GM19452 (cell line): ENCODE data around the gene INPP4B.
"Not testable (repeated sequence)": the region's sequence is repeated elsewhere in the genome, so short reads cannot be mapped to it uniquely, and the experiment has no call there.

Experiments
- ATAC-seq: cut with Tn5 transposase; IDR thresholded peaks from one replicate; pipeline ENCODE4 v1.9.1; 2021; ENCODE audit not compliant: unreplicated experiment

INPP4B gene

DNA sequence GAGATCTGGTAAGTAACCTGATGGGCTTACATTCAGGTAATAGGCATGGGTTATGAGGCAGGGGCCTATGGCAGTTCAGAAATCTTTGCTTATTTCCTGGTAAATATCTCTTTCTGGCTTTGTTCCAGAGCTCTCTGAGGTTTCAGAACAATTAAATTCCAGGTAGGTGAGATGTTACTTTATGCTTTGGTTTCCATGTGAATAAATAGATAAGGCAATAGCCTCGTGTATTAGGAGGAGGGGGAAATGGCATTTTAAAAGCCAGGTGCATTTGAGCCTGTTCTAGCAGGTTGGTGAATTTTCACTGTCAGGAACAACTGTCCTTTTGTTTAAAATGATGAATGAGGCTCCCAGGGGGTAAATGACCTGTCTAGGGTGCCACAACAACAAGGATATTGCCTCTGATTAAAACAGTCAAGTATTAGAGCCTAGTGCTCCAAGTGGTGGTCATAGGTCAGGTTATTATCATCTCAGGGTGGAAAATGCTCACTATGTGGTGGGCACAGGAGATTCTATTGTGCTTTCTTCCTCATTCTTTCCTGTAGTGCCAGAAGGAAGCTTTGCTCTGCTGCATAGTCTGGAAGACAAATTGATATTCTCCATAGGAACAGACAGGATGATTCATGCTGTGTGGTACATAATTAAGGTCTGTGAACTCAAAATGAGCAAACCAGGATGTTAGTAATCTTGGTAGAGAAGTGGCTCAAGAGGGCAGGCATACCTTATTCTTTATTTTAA, 296.2 kb downstream of the INPP4B start:
- no peak for ATAC-seq

DNA sequence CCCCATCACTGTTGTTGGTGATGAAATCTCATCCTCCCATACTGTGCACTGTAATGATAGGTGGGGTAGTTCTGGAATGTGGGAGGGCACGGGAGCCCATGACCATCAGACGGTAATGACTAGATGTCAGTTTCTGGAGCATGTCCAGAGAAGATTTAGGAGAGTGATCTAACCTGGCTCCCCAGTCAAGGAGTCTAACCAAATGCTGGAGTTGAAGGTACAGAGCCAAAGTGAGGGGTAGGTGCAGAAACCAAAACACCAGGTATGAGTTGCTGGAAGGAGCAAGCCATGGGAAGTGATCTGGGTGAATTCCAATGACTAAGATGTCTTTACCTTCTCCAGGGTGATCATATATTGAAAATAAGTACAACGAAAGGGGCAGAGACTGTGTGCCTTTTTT, 296.9 kb downstream of the INPP4B start:
- no peak for ATAC-seq

DNA sequence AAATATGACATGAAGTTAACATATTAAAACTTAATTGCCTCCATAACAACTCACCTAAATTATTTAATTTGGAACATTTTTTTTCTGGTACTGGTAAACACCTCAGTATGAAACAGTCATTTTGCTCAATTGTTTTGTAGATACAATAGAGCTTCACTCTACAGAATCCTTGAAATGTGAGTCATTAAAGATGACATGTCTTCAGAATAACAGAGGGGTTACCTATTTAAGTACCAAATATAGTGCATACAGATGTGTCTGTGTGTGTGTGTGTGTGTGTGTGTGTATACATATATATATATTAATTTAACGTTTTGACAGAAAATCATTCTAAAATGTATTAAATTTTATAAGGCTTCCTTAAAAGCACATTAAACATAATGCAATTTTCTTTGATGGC, 297.6 kb downstream of the INPP4B start:
- no peak for ATAC-seq

DNA sequence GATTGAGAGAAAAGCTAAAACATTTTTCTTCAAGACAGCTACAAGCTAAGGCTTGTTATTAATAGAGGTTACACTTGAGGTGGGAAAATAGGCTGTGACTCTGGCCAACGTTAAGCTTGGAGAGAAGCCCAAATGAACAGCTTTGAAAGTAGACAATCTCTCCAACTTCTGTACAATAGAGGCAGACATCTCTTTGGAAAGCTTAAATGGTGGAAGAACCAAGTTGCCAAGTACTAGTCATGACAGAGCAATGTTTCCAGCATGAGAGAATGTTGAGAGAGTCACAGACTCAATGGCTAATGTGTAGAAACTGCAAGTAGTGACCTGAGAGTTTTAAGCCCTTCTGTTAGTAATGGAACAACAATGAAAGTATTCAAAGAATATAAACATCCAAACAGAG, 298.1 kb downstream of the INPP4B start:
- ATAC-seq = no peak

DNA sequence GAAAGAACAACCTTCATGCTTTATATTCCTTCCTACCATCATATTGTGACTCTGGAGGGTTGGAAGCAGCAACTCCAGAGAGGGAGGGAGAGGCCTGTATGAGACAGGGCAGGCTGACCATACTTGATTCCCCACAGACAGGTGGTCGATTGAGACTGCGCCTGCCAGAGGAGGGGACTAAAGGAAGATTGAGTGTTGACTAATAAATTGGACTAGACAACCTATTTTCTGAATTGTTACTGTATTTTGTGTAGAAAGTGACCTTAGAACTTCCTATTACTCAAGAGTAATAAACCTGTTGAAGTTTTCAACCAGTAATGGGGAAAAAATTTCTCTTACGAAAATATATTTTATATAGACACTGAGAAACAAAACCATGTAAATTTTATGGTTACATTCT, 301.5 kb downstream of the INPP4B start:
- ATAC-seq = no peak

DNA sequence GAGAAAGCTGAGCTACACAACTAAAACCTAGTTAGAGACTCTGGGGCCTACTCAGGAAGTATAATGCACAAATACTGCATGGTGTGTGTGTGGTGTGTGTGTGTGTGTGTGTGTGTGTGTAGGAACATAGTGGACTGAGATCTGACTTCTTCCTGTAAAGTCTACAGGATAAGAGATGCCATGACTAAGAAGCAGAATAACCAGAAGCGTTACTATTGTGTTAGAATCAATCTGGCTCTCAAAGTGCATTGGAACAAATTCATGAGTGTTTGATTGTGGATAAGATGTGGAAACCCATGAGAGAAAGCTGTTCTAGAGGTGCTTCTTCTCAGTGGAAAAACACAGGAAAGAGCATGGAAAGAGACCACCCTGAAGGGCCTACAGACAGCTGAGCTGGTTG, 302.1 kb downstream of the INPP4B start:
- ATAC-seq = no peak

DNA sequence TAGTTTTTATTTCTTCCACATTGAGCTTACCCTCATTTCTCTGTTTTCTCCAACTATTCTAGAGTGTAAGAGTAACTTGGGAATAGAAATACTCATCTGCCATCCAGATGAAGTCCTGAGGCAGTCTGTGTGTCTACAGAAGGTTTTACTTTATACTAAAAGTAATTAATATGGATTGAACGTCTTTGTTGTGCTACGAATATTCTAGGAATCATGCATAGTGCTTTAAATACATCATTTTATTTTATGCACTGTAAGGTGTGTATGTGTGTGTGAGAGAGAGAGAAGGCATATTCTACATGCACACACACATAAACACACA, 305.7 kb downstream of the INPP4B start:
- no peak for ATAC-seq

DNA sequence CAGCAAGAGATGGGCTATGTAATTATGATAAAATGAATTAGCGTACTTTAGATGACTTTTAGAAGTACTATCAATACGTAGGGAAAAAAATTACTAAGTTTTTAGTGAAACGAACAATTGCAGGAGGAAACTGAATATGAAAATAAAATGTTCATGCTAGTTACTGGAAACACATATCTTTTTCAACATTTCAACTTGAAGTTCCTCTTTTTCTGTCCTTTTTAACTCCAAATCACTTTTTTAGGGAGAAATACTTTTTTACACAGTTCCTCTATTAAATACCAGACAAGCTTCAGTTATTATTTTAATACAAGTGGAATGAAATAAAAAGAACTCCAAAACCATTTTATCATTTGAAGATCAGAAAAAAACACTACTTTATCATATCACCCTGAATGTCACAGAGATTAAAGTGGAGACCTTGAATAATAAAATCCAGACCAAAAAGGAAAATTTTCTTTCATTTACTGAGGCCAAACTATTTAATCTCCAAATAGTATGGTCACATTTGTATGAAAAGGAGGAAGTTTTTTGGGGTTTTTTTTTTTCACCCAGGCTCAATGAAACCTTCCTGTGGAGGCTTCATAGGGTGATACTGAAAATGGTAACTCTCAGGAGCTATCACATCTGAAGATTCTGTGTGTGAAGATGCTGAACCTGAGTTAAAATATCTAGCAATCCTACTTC, 306.2 kb downstream of the INPP4B start:
- no peak for ATAC-seq

DNA sequence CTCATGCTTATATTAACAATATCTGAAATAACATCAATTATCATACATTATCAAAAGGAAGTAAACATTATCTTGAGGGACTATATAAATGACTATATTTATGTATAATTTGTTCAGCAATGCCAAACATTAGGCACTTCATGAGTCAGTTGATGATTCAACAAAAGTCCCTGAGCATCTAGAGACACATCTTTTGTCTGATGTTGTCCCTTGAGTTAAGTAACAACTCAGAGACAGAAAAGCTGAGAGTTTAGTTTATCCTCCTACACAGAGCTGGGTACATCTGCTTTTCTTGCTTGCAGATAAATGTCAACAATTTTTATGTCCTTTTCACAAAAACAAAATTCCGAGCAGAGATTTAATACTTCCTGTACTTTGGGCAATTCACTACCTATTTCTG, 311.1 kb downstream of the INPP4B start:
- no peak for ATAC-seq

DNA sequence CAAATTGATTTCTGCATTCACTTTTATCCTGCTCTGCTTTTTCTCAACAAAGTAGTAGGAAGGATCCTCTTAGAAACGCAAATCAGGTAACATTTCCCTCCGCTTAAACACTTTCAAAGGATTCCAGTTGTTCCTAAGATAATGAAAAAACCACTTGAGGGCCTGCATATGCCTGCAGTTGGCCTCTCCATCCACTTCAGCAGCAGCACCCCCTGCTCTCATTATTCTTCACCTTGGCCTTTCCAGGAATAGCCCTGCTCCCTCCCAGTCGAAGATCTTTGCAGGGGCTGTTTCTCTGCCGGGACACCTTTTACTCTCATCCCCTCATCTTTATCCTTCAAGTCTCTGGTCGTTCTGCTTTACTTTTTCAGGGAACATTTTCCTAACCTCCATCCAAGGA, 314.0 kb downstream of the INPP4B start:
- no peak for ATAC-seq

DNA sequence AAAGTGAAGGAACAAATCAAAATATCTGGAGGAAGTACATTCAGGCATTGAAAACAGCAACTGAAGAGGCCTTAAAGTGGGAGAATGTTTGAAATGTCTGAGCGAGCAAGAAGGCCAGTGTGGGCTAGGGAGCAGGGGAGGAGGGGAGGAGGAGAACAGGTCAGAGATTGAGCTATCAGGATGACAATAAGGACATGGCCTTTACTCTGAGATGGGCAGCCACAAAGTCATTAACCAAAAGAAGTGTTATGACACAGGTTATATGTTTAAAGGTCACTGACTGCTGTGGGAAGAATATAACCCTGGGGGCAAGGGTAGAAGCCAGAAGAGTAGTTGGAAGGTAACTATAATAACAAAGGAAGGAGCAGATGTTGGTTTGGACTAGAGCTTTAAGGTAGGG, 315.4 kb downstream of the INPP4B start:
- ATAC-seq = no peak

DNA sequence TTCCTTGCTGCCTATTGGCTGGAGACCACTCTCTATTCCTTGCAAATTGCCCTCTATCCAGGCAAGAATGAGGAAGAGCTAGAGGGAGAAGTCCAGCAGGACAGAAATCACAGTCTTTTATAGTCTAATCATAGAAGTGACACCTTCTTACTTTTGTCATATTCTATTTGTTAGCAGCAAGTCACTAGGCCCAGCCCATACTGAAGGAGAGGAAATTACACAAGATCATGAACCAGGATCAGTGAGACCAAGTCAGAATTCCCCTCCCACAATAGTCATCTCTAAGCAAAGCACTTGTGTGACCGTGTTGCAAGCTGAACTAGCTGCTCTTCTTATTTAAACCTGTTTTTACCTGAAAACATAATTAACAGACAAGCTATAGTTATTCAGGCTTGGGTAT, 317.7 kb downstream of the INPP4B start:
- ATAC-seq = no peak

DNA sequence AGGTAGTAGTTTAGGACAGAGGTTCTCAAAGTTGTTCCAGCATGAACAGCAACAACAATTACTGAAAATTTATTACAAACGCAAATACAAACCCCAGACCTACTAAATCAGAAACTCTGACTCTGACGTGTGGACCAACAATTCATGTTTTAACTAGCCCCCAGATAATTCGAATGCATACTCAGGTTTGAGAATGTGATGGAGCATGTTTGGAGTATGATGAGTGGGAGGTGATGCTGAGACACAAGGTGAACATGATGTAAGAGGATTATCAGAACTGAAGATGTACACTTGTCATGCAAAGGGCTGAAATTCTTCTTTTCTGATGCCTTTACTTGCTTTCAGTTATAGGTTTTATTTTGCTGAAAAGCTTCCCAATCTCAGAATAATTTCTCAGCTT, 323.0 kb downstream of the INPP4B start:
- no peak for ATAC-seq

DNA sequence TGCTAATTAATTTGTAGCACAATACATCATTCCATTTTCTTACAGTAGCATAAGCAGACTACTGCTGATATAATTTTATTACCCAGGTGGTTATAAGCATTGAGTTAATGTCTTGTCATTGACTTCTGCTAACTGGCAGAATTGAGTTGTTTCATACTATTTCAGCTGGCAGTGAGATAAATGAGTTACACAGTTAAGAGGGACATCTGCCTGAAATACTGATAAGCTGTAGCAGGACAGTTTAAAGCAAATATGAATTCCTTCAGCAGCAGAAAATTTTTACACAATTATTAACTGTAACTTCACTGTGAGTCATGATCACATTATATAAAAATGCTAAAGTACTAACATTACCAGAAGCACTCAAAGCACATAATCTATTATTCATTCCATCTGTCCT, 326.8 kb downstream of the INPP4B start:
- no peak for ATAC-seq

DNA sequence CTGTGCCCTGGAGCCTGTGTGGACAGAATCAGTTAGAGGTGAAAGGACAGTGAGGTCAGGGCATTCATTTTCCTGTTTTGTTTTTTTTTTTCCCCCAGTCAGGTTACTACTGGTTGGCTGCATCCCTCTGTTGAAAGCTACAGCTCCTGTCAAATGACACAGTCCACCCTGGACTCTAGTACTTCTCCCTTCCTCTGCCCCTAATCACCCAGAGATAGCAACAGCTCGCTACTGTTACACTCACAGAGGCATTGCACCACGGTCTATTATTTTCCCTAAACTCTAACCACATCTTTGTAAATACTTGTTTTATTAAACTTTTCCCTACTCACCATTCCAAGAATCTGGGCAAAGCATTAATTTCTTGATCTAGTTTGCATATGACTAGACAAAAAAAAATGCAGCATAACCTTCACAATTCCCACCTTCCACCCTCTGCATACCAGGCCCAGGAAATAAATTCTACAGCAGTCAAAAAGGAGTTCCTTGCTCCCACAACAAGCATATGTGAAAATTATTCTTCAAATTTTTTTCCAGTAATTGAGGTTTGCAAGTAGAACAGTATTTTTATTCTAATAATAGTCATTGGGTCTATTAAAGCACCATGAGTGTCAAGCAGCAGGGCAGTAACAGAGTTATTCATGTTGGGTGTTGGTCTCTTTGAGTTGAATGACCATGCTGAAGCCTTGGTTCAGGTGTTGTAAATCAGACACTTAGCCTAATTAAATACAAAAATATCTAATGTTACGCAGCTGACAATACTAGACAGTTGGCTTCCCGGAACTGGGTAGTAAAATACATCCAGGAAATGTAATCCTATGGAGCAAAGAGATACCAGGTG, 329.2 kb downstream of the INPP4B start:
- no peak for ATAC-seq

DNA sequence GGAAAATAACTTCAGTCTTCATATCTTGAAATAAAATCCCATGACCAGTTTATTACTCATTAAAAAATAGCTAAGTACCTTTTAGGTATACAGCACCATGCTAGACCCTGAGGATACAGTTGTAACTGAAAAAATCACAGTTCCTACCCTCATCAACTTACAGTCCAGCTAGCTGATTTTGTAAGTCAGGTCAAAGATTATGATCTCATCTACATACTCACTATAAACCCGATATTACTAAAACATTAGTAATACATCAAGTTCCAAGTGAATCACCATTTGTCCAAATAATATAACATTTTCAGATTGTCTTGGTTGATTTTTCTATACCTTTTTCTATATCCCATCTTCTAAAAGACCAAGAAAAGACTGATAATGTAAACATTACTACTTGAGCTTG, 333.9 kb downstream of the INPP4B start:
- ATAC-seq = no peak

DNA sequence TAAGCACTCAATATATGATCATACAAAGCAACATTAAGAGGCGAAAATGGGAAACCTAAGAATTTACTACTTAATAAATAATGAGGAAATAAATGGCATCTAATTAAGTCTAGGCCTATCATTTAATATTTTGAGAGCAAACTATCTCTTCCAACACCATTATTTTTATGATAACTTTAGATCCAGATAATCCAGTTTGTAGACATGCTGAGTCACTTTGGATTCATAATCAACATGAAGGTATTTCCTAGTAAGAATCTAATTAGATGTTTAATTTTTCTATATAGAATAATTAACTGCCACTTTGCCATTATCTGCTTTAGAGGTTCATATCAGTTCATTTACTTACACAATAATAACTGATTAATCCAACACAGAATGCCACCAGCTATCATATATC, 336.2 kb downstream of the INPP4B start:
- no peak for ATAC-seq

DNA sequence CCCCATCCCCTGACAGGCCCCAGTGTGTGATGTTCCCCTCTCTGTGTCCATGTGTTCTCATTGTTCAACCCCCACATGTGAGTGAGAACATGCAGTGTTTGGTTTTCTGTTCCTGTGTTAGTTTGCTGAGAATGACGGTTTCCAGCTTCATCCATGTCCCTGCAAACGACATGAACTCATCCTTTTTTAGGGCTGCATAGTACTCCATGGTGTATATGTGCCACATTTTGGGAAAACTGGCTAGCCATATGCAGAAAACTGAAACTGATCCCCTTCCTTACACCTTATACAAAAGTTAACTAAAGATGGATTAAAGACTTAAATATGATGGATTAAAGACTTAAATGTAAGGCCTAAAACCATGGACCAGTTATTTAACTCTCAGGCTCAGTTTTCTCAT, 336.7 kb downstream of the INPP4B start:
- not testable (repeated sequence) for ATAC-seq

DNA sequence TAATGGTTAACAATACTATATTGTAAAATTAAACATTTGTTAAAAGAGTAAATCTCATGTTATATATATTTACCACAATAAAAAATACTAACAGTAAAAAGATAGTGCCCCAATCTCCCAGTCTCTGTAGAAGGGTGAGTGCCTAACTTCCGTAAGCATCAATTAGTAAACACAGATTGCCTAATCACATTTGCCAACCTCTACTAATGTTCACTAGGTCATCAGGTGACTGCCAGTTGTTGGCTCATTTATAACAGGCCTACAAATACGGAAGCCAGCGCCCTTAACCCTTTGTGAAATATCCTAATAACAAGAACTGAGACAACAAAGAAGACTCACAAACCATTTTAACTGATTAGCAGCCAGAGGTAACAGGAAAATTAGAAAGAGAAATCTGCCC, 345.1 kb downstream of the INPP4B start:
- no peak for ATAC-seq

DNA sequence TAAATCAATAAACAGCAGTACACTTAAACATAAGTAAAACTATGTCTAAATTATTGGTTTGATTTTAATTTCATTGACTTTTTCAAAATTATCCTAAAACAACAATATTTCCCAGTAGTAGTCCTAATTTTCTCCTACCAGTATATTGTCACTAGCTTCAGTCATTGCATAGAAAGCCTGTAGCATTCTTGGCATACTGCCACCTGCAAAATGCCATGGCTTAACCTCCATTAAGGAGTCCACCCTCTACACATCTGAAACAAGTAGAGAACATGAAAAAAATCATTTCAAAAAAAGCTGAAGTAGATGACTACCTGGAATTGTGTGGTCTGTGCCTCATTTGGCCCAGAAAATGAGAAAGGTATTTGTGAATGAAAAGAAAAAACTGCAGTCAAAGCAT, 348.5 kb downstream of the INPP4B start:
- no peak for ATAC-seq

DNA sequence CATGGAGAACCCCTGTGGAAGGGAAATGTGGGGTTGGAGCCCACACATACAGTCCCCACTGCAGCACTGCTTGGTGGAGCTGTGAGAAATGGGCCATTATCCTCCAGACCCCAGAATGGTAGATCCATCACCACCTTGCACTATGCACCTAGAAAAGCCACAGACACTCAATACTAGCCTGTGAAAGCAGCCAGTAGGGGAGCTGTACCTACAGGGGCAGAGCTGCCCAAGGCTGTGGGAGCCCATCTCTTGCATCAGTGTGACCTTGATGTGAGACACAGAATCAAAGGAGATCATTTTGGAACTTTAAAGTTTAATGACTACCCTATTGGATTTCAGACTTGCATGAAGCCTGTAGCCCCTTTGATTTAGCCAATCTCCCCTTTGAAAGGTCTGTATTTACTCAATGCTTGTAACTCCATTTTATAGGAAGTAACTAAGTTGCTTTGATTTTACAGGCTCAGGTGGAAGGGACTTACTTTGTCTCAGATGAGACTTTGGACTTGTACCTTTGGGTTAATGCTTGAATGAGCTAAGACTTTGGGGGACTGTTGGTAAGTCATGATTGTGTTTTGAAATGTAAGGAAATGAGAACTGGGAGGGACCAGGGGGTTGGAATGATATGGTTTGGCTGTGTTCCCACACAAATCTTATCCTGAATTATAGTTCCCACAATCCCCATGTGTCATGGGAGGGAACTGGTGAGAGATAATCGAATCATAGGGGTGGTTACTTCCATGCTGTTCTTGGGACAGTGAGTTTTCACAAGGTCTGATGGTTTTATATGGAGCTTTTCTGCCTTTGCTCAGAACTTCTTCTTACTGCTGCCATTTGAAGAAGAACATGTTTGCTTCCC, 352.6 kb downstream of the INPP4B start:
- ATAC-seq = no peak
